GM13977 (cell line): ENCODE results near the gene WWOX.

Experiments
- DNase-seq: peaks from one replicate; pipeline ENCODE4 v3.0.0; 2012; ENCODE audit warnings: low spot score
- CTCF ChIP-seq: IDR thresholded peaks from 2 replicates; pipeline ENCODE4 v1.5.1; 2012; ENCODE audit warnings: mild to moderate bottlenecking, control low read depth; ENCODE audit not compliant: insufficient read depth; ENCODE audit errors: extremely low read depth, missing control alignments
- in situ Hi-C: fragments of 300-500 bp; cut with MboI; formaldehyde crosslinking; loops from one replicate; pipeline ENCODE4 v1.12.0; 2022; ENCODE audit warnings: low sequenced_read_pairs, low pct_unique_long_range_greater_than_20kb, mixed read lengths, inconsistent platforms; ENCODE audit not compliant: unreplicated experiment

WWOX gene

GRCh38 chr16:78274771-78275170, 175.3 kb downstream of the WWOX start:
- DNase-seq = no peak
- no peak for TF ChIP-seq CTCF
- in situ Hi-C loops = no loop called here

- no peak for TF ChIP-seq CTCF
- no peak for DNase-seq
- in situ Hi-C loops = no loop called here
These were observed 176.0 kb downstream of the WWOX start for GRCh38 chr16:78275420-78275819.

- DNase-seq = no peak
- in situ Hi-C loops = no loop called here
- TF ChIP-seq CTCF = no peak
These were observed 178.0 kb downstream of the WWOX start for GRCh38 chr16:78277321-78278055.

GRCh38 chr16:78278056-78278450, 178.6 kb downstream of the WWOX start:
- no peak for DNase-seq
- TF ChIP-seq CTCF = no peak
- in situ Hi-C loops = no loop called here

- in situ Hi-C loops = no loop called here
These were observed 181.7 kb downstream of the WWOX start for GRCh38 chr16:78281115-78281514.

GRCh38 chr16:78283548-78284251, 184.2 kb downstream of the WWOX start:
- in situ Hi-C loops = no loop called here
- DNase-seq = no peak
- no peak for TF ChIP-seq CTCF

More at GRCh38 chr16:78281115-78281514, 181.7 kb downstream of the WWOX start:
- TF ChIP-seq CTCF = no peak
- DNase-seq = no peak
